ENCODE measurements around the gene TREX2.

DNA sequence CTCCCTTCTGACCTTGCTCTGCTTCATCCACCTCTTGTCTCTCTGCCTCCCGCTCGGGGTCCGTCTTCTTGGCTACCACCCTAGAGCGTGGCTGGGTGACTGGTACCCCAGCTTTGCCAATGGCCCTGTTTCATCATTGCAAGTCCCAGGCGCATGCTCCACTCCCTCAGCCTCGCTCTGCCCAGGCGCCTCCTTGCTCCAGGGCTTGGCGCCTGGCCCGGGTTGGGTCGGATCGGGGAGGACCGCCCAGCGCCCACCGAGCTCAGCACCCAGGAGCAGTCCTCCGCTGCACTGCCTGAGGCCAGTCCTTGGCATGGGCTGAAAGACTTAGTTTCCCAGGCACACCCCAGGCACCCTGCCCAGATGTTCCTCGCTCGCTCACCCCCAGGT is 49.5 kb upstream of the TREX2 start:
- TF ChIP-seq ATF7 (IDR thresholded peaks at IDR 0.05; ENCODE audit: low read depth) = no peak
- TF ChIP-seq POLR2AphosphoS5 (IDR thresholded peaks at IDR 0.05; ENCODE audit: low read length) = no peak
- TF ChIP-seq, protein P1, sequence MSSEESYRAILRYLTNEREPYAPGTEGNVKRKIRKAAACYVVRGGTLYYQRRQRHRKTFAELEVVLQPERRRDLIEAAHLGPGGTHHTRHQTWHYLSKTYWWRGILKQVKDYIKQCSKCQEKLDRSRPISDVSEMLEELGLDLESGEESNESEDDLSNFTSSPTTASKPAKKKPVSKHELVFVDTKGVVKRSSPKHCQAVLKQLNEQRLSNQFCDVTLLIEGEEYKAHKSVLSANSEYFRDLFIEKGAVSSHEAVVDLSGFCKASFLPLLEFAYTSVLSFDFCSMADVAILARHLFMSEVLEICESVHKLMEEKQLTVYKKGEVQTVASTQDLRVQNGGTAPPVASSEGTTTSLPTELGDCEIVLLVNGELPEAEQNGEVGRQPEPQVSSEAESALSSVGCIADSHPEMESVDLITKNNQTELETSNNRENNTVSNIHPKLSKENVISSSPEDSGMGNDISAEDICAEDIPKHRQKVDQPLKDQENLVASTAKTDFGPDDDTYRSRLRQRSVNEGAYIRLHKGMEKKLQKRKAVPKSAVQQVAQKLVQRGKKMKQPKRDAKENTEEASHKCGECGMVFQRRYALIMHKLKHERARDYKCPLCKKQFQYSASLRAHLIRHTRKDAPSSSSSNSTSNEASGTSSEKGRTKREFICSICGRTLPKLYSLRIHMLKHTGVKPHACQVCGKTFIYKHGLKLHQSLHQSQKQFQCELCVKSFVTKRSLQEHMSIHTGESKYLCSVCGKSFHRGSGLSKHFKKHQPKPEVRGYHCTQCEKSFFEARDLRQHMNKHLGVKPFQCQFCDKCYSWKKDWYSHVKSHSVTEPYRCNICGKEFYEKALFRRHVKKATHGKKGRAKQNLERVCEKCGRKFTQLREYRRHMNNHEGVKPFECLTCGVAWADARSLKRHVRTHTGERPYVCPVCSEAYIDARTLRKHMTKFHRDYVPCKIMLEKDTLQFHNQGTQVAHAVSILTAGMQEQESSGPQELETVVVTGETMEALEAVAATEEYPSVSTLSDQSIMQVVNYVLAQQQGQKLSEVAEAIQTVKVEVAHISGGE (CRISPR knock-in tag; IDR thresholded peaks at IDR 0.05) = no peak
- TF ChIP-seq POLR2A (IDR thresholded peaks at IDR 0.05; ENCODE audit: low read depth, low read length) = no peak
- TF ChIP-seq TAF1 (IDR thresholded peaks at IDR 0.05; ENCODE audit: borderline replicate concordance, low read depth, low read length) = no peak
